H9 (cell line): ENCODE results near the gene GGNBP2. TPM values are rescaled to one million over a fixed set of nuclear protein-coding genes. Genes with fewer than 3 reads are reported as not detected.

Experiments used
- DNase-seq: peaks from one replicate; pipeline ENCODE4 v3.0.0-alpha.2; 2017
- H2AFZ ChIP-seq: one replicate; pipeline ENCODE4 v1.6.1; 2013; ENCODE audit warnings: mild to moderate bottlenecking, low read length, control low read depth, moderate library complexity
- H2AK5ac ChIP-seq: 2 replicates; pipeline ENCODE4 v1.6.1; 2013; ENCODE audit warnings: low read length, control low read depth, mixed read lengths; ENCODE audit not compliant: insufficient read length
- H2BK120ac ChIP-seq: one replicate; pipeline ENCODE4 v1.6.1; 2013; ENCODE audit warnings: low read depth, mild to moderate bottlenecking, low read length, control low read depth, inconsistent platforms; ENCODE audit not compliant: poor library complexity, severe bottlenecking
- H2BK12ac ChIP-seq: 2 replicates; pipeline ENCODE4 v1.6.1; 2013; ENCODE audit warnings: low read length, control low read depth, mixed read lengths, low read depth; ENCODE audit not compliant: insufficient read length
- H2BK15ac ChIP-seq: 2 replicates; pipeline ENCODE4 v1.6.1; 2013; ENCODE audit warnings: low read depth, low read length, control low read depth
- H2BK20ac ChIP-seq: one replicate; pipeline ENCODE4 v1.6.1; 2013; ENCODE audit warnings: low read depth, mild to moderate bottlenecking, low read length, control low read depth, inconsistent platforms; ENCODE audit not compliant: poor library complexity, severe bottlenecking
- H2BK5ac ChIP-seq: 2 replicates; pipeline ENCODE4 v1.6.1; 2013; ENCODE audit warnings: low read length, control low read depth, mixed read lengths; ENCODE audit not compliant: insufficient read length
- H3K14ac ChIP-seq: 2 replicates; pipeline ENCODE4 v1.6.1; 2013; ENCODE audit warnings: low read length, control low read depth; ENCODE audit not compliant: insufficient read depth
- H3K18ac ChIP-seq: 2 replicates; pipeline ENCODE4 v1.6.1; 2013; ENCODE audit warnings: low read depth, mild to moderate bottlenecking, mixed read lengths, low read length, control low read depth; ENCODE audit not compliant: insufficient read length
- H3K23ac ChIP-seq: 2 replicates; pipeline ENCODE4 v1.6.1; 2013; ENCODE audit warnings: low read length, control low read depth, mixed read lengths, low read depth; ENCODE audit not compliant: insufficient read length
- H3K23me2 ChIP-seq: 2 replicates; pipeline ENCODE4 v1.6.1; 2013; ENCODE audit warnings: low read depth, mild to moderate bottlenecking, mixed read lengths, low read length, control low read depth; ENCODE audit not compliant: insufficient read length, poor library complexity, severe bottlenecking
- H3K27ac ChIP-seq: 2 replicates; pipeline ENCODE4 v1.5.1; 2013; ENCODE audit warnings: low read length, control low read depth, mixed read lengths, low read depth; ENCODE audit not compliant: insufficient read length
- H3K27me3 ChIP-seq: 2 replicates; pipeline ENCODE4 v1.6.1; 2013; ENCODE audit warnings: low read length, control low read depth, inconsistent platforms; ENCODE audit not compliant: insufficient read depth
- H3K4ac ChIP-seq: 2 replicates; pipeline ENCODE4 v1.6.1; 2013; ENCODE audit warnings: low read depth, mild to moderate bottlenecking, control low read depth, inconsistent platforms, low read length, moderate library complexity
- H3K4me1 ChIP-seq: 2 replicates; pipeline ENCODE4 v1.6.1; 2013; ENCODE audit warnings: low read length, control low read depth, inconsistent platforms; ENCODE audit not compliant: insufficient read depth
- H3K4me2 ChIP-seq: 2 replicates; pipeline ENCODE4 v1.6.1; 2013; ENCODE audit warnings: low read length, control low read depth, mixed read lengths; ENCODE audit not compliant: insufficient read length, insufficient read depth
- H3K56ac ChIP-seq: 2 replicates; pipeline ENCODE4 v1.6.1; 2013; ENCODE audit warnings: low read depth, mild to moderate bottlenecking, mixed read lengths, low read length, control low read depth; ENCODE audit not compliant: insufficient read length
- H3K79me1 ChIP-seq: 2 replicates; pipeline ENCODE4 v1.6.1; 2013; ENCODE audit warnings: low read depth, mild to moderate bottlenecking, moderate library complexity, low read length, control low read depth, inconsistent platforms; ENCODE audit not compliant: insufficient read depth, poor library complexity, severe bottlenecking
- H3K79me2 ChIP-seq: 2 replicates; pipeline ENCODE4 v1.6.1; 2013; ENCODE audit warnings: low read length, control low read depth, inconsistent platforms; ENCODE audit not compliant: insufficient read depth
- H3K9ac ChIP-seq: 2 replicates; pipeline ENCODE4 v1.6.1; 2013; ENCODE audit warnings: low read length, control low read depth, mixed read lengths; ENCODE audit not compliant: insufficient read length; ENCODE audit errors: extremely low read depth
- H3K9me3 ChIP-seq: one replicate; pipeline ENCODE4 v1.6.1; 2013; ENCODE audit warnings: low read depth, low read length, inconsistent platforms; ENCODE audit not compliant: control insufficient read depth
- H3T11ph ChIP-seq: one replicate; pipeline ENCODE4 v1.6.1; 2013; ENCODE audit warnings: mild to moderate bottlenecking, low read length, control low read depth, inconsistent platforms
- H4K20me1 ChIP-seq: one replicate; pipeline ENCODE4 v1.6.1; 2013; ENCODE audit not compliant: control insufficient read depth, insufficient read length, insufficient read depth
- H4K5ac ChIP-seq: 2 replicates; pipeline ENCODE4 v1.6.1; 2013; ENCODE audit warnings: low read depth, mild to moderate bottlenecking, mixed read lengths, low read length, control low read depth; ENCODE audit not compliant: insufficient read length
- H4K8ac ChIP-seq: replicated peaks from 2 replicates; pipeline ENCODE4 v1.6.1; 2013; ENCODE audit warnings: low read length, control low read depth, mixed read lengths, low read depth; ENCODE audit not compliant: insufficient read length
- H4K91ac ChIP-seq: 2 replicates; pipeline ENCODE4 v1.6.1; 2013; ENCODE audit warnings: low read depth, mild to moderate bottlenecking, moderate library complexity, mixed read lengths, low read length, control low read depth; ENCODE audit not compliant: insufficient read length
- H3K27ac Mint-ChIP-seq, 3 experiments: 2 replicates in 2 of 3; 3 replicates in 1 of 3; pipeline ENCODE4 v1.8.0; 2020 to 2021; ENCODE audit warnings: mixed read lengths in 3 of 3, mild to moderate bottlenecking in 1 of 3, moderate library complexity in 1 of 3
- H3K27me3 Mint-ChIP-seq: 2 replicates; pipeline ENCODE4 v1.8.0; 2021; ENCODE audit warnings: low read depth, mild to moderate bottlenecking, moderate library complexity, mixed read lengths
- H3K36me3 Mint-ChIP-seq, 3 experiments: 2 replicates in 2 of 3; 3 replicates in 1 of 3; pipeline ENCODE4 v1.8.0; 2020 to 2021; ENCODE audit warnings: low read depth in 3 of 3, mixed read lengths in 3 of 3; ENCODE audit not compliant: insufficient read depth in 1 of 3
- H3K4me1 Mint-ChIP-seq, 2 experiments: 2 replicates each; pipeline ENCODE4 v1.8.0; 2020; ENCODE audit warnings: mixed read lengths in 2 of 2
- H3K4me3 Mint-ChIP-seq, 2 experiments: 2 replicates in 1 of 2; 3 replicates in 1 of 2; pipeline ENCODE4 v1.8.0; 2020 to 2021; ENCODE audit warnings: mild to moderate bottlenecking in 2 of 2, mixed read lengths in 2 of 2, moderate library complexity in 1 of 2
- H3K9me3 Mint-ChIP-seq, 2 experiments: 2 replicates in 1 of 2; 3 replicates in 1 of 2; pipeline ENCODE4 v1.8.0; 2020; ENCODE audit warnings: mild to moderate bottlenecking in 2 of 2, mixed read lengths in 2 of 2, moderate library complexity in 1 of 2
- WGBS: extraction: QIAGEN DNeasy Blood & Tissue Kit; methylation state at CpG from one replicate; pipeline ENCODE4 v1.1.7; 2013; ENCODE audit warnings: missing lambda C conversion rate, low lambda C conversion rate, mixed read lengths; ENCODE audit not compliant: insufficient read length; ENCODE audit errors: extremely low coverage; 5-methylcytosine and 5-hydroxymethylcytosine counted together
- total RNA-seq: library from RNA; stranded (reverse); gene quantifications from 2 replicates; pipeline ENCODE4 v1.2.1, GENCODE V29; 2021
- TF ChIP-seq, protein P1 (sequence below): fragments of 200-600 bp; sonication (generic); conservative IDR thresholded peaks from 3 replicates; pipeline ENCODE4 v1.8.0; 2021; ENCODE audit warnings: antibody characterized with exemption, mild to moderate bottlenecking

Gene GGNBP2
- total RNA-seq, 1 experiment from 2014 or later, result 52.8 TPM

DNA sequence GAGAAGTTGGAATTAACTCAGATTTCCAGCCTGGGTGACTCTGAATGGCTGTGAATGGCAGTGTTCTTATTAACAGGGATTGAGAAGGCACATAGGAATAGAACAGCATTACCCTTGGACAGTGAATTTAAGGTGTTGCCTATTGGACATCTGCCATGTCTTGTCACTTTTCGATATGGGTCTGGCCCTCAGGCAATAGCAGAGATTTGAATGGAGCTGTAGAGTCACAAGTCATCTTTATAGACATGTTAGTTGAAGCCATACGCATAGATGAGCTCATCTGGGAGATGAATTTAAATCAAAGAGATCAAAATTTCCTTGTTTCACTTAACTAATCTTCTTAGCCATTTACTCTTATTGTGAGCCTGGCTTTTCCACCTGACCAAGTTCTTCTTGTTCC is 32.1 kb downstream of the GGNBP2 start:
- H3K14ac ChIP-seq, result no peak overlapping the region
- no peak overlapping the region for H3K18ac ChIP-seq
- no peak overlapping the region for H3K27ac ChIP-seq
- no peak for DNase-seq
- H3K27me3 Mint-ChIP-seq, result no peaks in the 10 kb centered on the region
- H2AK5ac ChIP-seq, result no peak overlapping the region
- no peaks in the 10 kb centered on the region for H4K20me1 ChIP-seq
- no peak overlapping the region for H4K5ac ChIP-seq
- no peaks in the 10 kb centered on the region for H3K23me2 ChIP-seq
- H2BK5ac ChIP-seq, result no peak overlapping the region
- no peak overlapping the region for H3K9ac ChIP-seq
- no peak overlapping the region for H3T11ph ChIP-seq
- H3K4me3 Mint-ChIP-seq, result no peak overlapping the region
- no peak overlapping the region for H3K56ac ChIP-seq
- no peak overlapping the region for H3K23ac ChIP-seq
- H2BK15ac ChIP-seq, result no peak overlapping the region
- H3K4ac ChIP-seq, result no peak overlapping the region
- H2AFZ ChIP-seq, result no peak overlapping the region
- H3K27ac Mint-ChIP-seq, result no peak overlapping the region
- H3K79me2 ChIP-seq, result no peaks in the 10 kb centered on the region
- H4K8ac ChIP-seq, result no peak overlapping the region
- peaks cover 21 to 50% (median 38%) of the 10 kb centered on the region in 3 experiments; a peak in 6 of 7 replicates for H3K36me3 Mint-ChIP-seq
- H3K79me1 ChIP-seq, result no peaks in the 10 kb centered on the region
- no peaks in the 10 kb centered on the region for H3K4me1 ChIP-seq
- TF ChIP-seq, protein P1, sequence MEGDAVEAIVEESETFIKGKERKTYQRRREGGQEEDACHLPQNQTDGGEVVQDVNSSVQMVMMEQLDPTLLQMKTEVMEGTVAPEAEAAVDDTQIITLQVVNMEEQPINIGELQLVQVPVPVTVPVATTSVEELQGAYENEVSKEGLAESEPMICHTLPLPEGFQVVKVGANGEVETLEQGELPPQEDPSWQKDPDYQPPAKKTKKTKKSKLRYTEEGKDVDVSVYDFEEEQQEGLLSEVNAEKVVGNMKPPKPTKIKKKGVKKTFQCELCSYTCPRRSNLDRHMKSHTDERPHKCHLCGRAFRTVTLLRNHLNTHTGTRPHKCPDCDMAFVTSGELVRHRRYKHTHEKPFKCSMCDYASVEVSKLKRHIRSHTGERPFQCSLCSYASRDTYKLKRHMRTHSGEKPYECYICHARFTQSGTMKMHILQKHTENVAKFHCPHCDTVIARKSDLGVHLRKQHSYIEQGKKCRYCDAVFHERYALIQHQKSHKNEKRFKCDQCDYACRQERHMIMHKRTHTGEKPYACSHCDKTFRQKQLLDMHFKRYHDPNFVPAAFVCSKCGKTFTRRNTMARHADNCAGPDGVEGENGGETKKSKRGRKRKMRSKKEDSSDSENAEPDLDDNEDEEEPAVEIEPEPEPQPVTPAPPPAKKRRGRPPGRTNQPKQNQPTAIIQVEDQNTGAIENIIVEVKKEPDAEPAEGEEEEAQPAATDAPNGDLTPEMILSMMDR, result no peak
- no peaks in the 10 kb centered on the region for H3K4me1 Mint-ChIP-seq
- no peaks in the 10 kb centered on the region for H3K9me3 ChIP-seq
- no peak overlapping the region for H2BK20ac ChIP-seq
- H2BK12ac ChIP-seq, result no peak overlapping the region
- no peaks in the 10 kb centered on the region for H3K27me3 ChIP-seq
- H4K91ac ChIP-seq, result no peak overlapping the region
- WGBS, result no CpG with 5 or more reads among the region's 2 CpGs
- no peak overlapping the region for H2BK120ac ChIP-seq
- no peak overlapping the region for H3K4me2 ChIP-seq
- no peaks in the 10 kb centered on the region for H3K9me3 Mint-ChIP-seq
